Measurements from ENCODE around the gene RAPGEF4. TPM values are rescaled to one million over a fixed set of nuclear protein-coding genes. Genes with fewer than 3 reads are reported as not detected.
"Not testable (repeated sequence)": the region's sequence is repeated elsewhere in the genome, so short reads cannot be mapped to it uniquely, and the experiment has no call there.

Gene RAPGEF4
- polyA plus RNA-seq, 2 donors: 1.7 to 3.1 TPM

- no peak overlapping the region for H3K4me3 ChIP-seq (ENCODE audit: low read depth in 1 of 2, low read length in 2 of 2)
- no peaks in the 10 kb centered on the region for H3K4me1 ChIP-seq (ENCODE audit: control insufficient read depth in 2 of 2, insufficient read depth in 2 of 2, low read length in 1 of 2)
- no peak overlapping the region for H3K27ac ChIP-seq (ENCODE audit: low read depth in 2 of 2, low read length in 1 of 2)
- H3K36me3 ChIP-seq (ENCODE audit: control insufficient read depth in 2 of 2, insufficient read depth in 2 of 2, low read length in 1 of 2): no peaks in the 10 kb centered on the region
- H3K27me3 ChIP-seq (ENCODE audit: control insufficient read depth in 1 of 2, insufficient read depth in 2 of 2, low read length in 2 of 2): no peaks in the 10 kb centered on the region
- no peaks in the 10 kb centered on the region for H3K9me3 ChIP-seq (ENCODE audit: control insufficient read depth in 2 of 2, insufficient read depth in 1 of 2, low read depth in 1 of 2, low read length in 1 of 2)
These were observed 53.2 kb downstream of the RAPGEF4 start for GRCh38 chr2:172788871-172789270.

GRCh38 chr2:172790404-172790803 lies 54.8 kb downstream of the RAPGEF4 start:
- no peak overlapping the region for H3K27ac ChIP-seq (ENCODE audit: low read depth in 2 of 2, low read length in 1 of 2)
- H3K9me3 ChIP-seq (ENCODE audit: control insufficient read depth in 2 of 2, insufficient read depth in 1 of 2, low read depth in 1 of 2, low read length in 1 of 2): no peaks in the 10 kb centered on the region
- WGBS, 2 donors: 23 to 46% methylated on average over 4 of the region's 4 CpGs
- no peaks in the 10 kb centered on the region for H3K4me1 ChIP-seq (ENCODE audit: control insufficient read depth in 2 of 2, insufficient read depth in 2 of 2, low read length in 1 of 2)
- no peaks in the 10 kb centered on the region for H3K36me3 ChIP-seq (ENCODE audit: control insufficient read depth in 2 of 2, insufficient read depth in 2 of 2, low read length in 1 of 2)
- no peaks in the 10 kb centered on the region for H3K27me3 ChIP-seq (ENCODE audit: control insufficient read depth in 1 of 2, insufficient read depth in 2 of 2, low read length in 2 of 2)
- H3K4me3 ChIP-seq (ENCODE audit: low read depth in 1 of 2, low read length in 2 of 2): no peak overlapping the region

- Histone ChIP-seq H3K36me3 (ENCODE audit: control insufficient read depth in 2 of 2, insufficient read depth in 2 of 2, low read length in 1 of 2) (no peaks in the 10 kb centered on the region), H3K4me3 (ENCODE audit: low read depth in 1 of 2, low read length in 2 of 2) (no peak overlapping the region), H3K9me3 (ENCODE audit: control insufficient read depth in 2 of 2, insufficient read depth in 1 of 2, low read depth in 1 of 2, low read length in 1 of 2) (no peaks in the 10 kb centered on the region), H3K4me1 (ENCODE audit: control insufficient read depth in 2 of 2, insufficient read depth in 2 of 2, low read length in 1 of 2) (no peaks in the 10 kb centered on the region), H3K27me3 (ENCODE audit: control insufficient read depth in 1 of 2, insufficient read depth in 2 of 2, low read length in 2 of 2) (no peaks in the 10 kb centered on the region), H3K27ac (ENCODE audit: low read depth in 2 of 2, low read length in 1 of 2) (no peak overlapping the region)
- 88 to 91% methylated on average over 4 of the region's 4 CpGs for WGBS, 2 donors
These were observed 56.3 kb downstream of the RAPGEF4 start for GRCh38 chr2:172791953-172792352.

- Histone ChIP-seq H3K4me3 (ENCODE audit: low read depth in 1 of 2, low read length in 2 of 2) (no peak overlapping the region), H3K4me1 (ENCODE audit: control insufficient read depth in 2 of 2, insufficient read depth in 2 of 2, low read length in 1 of 2) (no peaks in the 10 kb centered on the region), H3K27me3 (ENCODE audit: control insufficient read depth in 1 of 2, insufficient read depth in 2 of 2, low read length in 2 of 2) (no peaks in the 10 kb centered on the region), H3K9me3 (ENCODE audit: control insufficient read depth in 2 of 2, insufficient read depth in 1 of 2, low read depth in 1 of 2, low read length in 1 of 2) (no peaks in the 10 kb centered on the region), H3K36me3 (ENCODE audit: control insufficient read depth in 2 of 2, insufficient read depth in 2 of 2, low read length in 1 of 2) (no peaks in the 10 kb centered on the region), H3K27ac (ENCODE audit: low read depth in 2 of 2, low read length in 1 of 2) (no peak overlapping the region)
These were observed 57.1 kb downstream of the RAPGEF4 start for GRCh38 chr2:172792711-172793110.

GRCh38 chr2:172803308-172803707 lies 67.7 kb downstream of the RAPGEF4 start:
- not testable (repeated sequence) for H3K36me3 ChIP-seq (ENCODE audit: control insufficient read depth in 2 of 2, insufficient read depth in 2 of 2, low read length in 1 of 2); H3K27me3 ChIP-seq (ENCODE audit: control insufficient read depth in 1 of 2, insufficient read depth in 2 of 2, low read length in 2 of 2); H3K9me3 ChIP-seq (ENCODE audit: control insufficient read depth in 2 of 2, insufficient read depth in 1 of 2, low read depth in 1 of 2, low read length in 1 of 2); H3K4me3 ChIP-seq (ENCODE audit: low read depth in 1 of 2, low read length in 2 of 2); H3K4me1 ChIP-seq (ENCODE audit: control insufficient read depth in 2 of 2, insufficient read depth in 2 of 2, low read length in 1 of 2); H3K27ac ChIP-seq (ENCODE audit: low read depth in 2 of 2, low read length in 1 of 2)
- WGBS, 2 donors: 75 to 90% methylated on average over 1 of the region's 1 CpG

- no peak overlapping the region for H3K27ac ChIP-seq (ENCODE audit: low read depth in 2 of 2, low read length in 1 of 2)
- H3K36me3 ChIP-seq (ENCODE audit: control insufficient read depth in 2 of 2, insufficient read depth in 2 of 2, low read length in 1 of 2): peaks cover 0 to under 1% of the 10 kb centered on the region in 2 donors
- no peaks in the 10 kb centered on the region for H3K4me1 ChIP-seq (ENCODE audit: control insufficient read depth in 2 of 2, insufficient read depth in 2 of 2, low read length in 1 of 2)
- 83% methylated on average over 4 of the region's 4 CpGs for WGBS, 2 donors
- no peak overlapping the region for H3K4me3 ChIP-seq (ENCODE audit: low read depth in 1 of 2, low read length in 2 of 2)
- no peaks in the 10 kb centered on the region for H3K27me3 ChIP-seq (ENCODE audit: control insufficient read depth in 1 of 2, insufficient read depth in 2 of 2, low read length in 2 of 2)
- H3K9me3 ChIP-seq (ENCODE audit: control insufficient read depth in 2 of 2, insufficient read depth in 1 of 2, low read depth in 1 of 2, low read length in 1 of 2): peaks cover 0 to 3% of the 10 kb centered on the region in 2 donors
These were observed 68.8 kb downstream of the RAPGEF4 start for GRCh38 chr2:172804423-172804822.

GRCh38 chr2:172806493-172806892 lies 70.8 kb downstream of the RAPGEF4 start:
- Histone ChIP-seq H3K36me3 (ENCODE audit: control insufficient read depth in 2 of 2, insufficient read depth in 2 of 2, low read length in 1 of 2) (no peaks in the 10 kb centered on the region), H3K9me3 (ENCODE audit: control insufficient read depth in 2 of 2, insufficient read depth in 1 of 2, low read depth in 1 of 2, low read length in 1 of 2) (peaks cover 0 to 3% of the 10 kb centered on the region in 2 donors), H3K27ac (ENCODE audit: low read depth in 2 of 2, low read length in 1 of 2) (no peak overlapping the region), H3K4me1 (ENCODE audit: control insufficient read depth in 2 of 2, insufficient read depth in 2 of 2, low read length in 1 of 2) (no peaks in the 10 kb centered on the region), H3K4me3 (ENCODE audit: low read depth in 1 of 2, low read length in 2 of 2) (no peak overlapping the region), H3K27me3 (ENCODE audit: control insufficient read depth in 1 of 2, insufficient read depth in 2 of 2, low read length in 2 of 2) (no peaks in the 10 kb centered on the region)
- 2 to 3% methylated on average over 2 of the region's 2 CpGs for WGBS, 2 donors

- Histone ChIP-seq H3K9me3 (ENCODE audit: control insufficient read depth in 2 of 2, insufficient read depth in 1 of 2, low read depth in 1 of 2, low read length in 1 of 2) (peaks cover 0 to 3% of the 10 kb centered on the region in 2 donors), H3K27ac (ENCODE audit: low read depth in 2 of 2, low read length in 1 of 2) (no peak overlapping the region), H3K27me3 (ENCODE audit: control insufficient read depth in 1 of 2, insufficient read depth in 2 of 2, low read length in 2 of 2) (no peaks in the 10 kb centered on the region), H3K4me1 (ENCODE audit: control insufficient read depth in 2 of 2, insufficient read depth in 2 of 2, low read length in 1 of 2) (no peaks in the 10 kb centered on the region), H3K4me3 (ENCODE audit: low read depth in 1 of 2, low read length in 2 of 2) (no peak overlapping the region), H3K36me3 (ENCODE audit: control insufficient read depth in 2 of 2, insufficient read depth in 2 of 2, low read length in 1 of 2) (no peaks in the 10 kb centered on the region)
- WGBS, 2 donors: 52 to 59% methylated on average over 6 of the region's 6 CpGs
These were observed 71.4 kb downstream of the RAPGEF4 start for GRCh38 chr2:172806996-172807395.

GRCh38 chr2:172808156-172808555 lies 72.5 kb downstream of the RAPGEF4 start:
- H3K36me3 ChIP-seq (ENCODE audit: control insufficient read depth in 2 of 2, insufficient read depth in 2 of 2, low read length in 1 of 2): no peaks in the 10 kb centered on the region
- no peaks in the 10 kb centered on the region for H3K9me3 ChIP-seq (ENCODE audit: control insufficient read depth in 2 of 2, insufficient read depth in 1 of 2, low read depth in 1 of 2, low read length in 1 of 2)
- H3K4me1 ChIP-seq (ENCODE audit: control insufficient read depth in 2 of 2, insufficient read depth in 2 of 2, low read length in 1 of 2): no peaks in the 10 kb centered on the region
- H3K27ac ChIP-seq (ENCODE audit: low read depth in 2 of 2, low read length in 1 of 2): no peak overlapping the region
- WGBS, 2 donors: 79 to 88% methylated on average over 4 of the region's 4 CpGs
- H3K4me3 ChIP-seq (ENCODE audit: low read depth in 1 of 2, low read length in 2 of 2): no peak overlapping the region
- no peaks in the 10 kb centered on the region for H3K27me3 ChIP-seq (ENCODE audit: control insufficient read depth in 1 of 2, insufficient read depth in 2 of 2, low read length in 2 of 2)

- Histone ChIP-seq H3K27ac (ENCODE audit: low read depth in 2 of 2, low read length in 1 of 2) (no peak overlapping the region), H3K9me3 (ENCODE audit: control insufficient read depth in 2 of 2, insufficient read depth in 1 of 2, low read depth in 1 of 2, low read length in 1 of 2) (no peaks in the 10 kb centered on the region), H3K4me3 (ENCODE audit: low read depth in 1 of 2, low read length in 2 of 2) (no peak overlapping the region), H3K27me3 (ENCODE audit: control insufficient read depth in 1 of 2, insufficient read depth in 2 of 2, low read length in 2 of 2) (no peaks in the 10 kb centered on the region), H3K4me1 (ENCODE audit: control insufficient read depth in 2 of 2, insufficient read depth in 2 of 2, low read length in 1 of 2) (no peaks in the 10 kb centered on the region), H3K36me3 (ENCODE audit: control insufficient read depth in 2 of 2, insufficient read depth in 2 of 2, low read length in 1 of 2) (no peaks in the 10 kb centered on the region)
- WGBS, 2 donors: 19 to 22% methylated on average over 2 of the region's 2 CpGs
These were observed 75.4 kb downstream of the RAPGEF4 start for GRCh38 chr2:172811027-172811426.

Data from esophagus (tissue), 2 donors.